Metanephros (tissue), 2 donors: ENCODE data around the gene GCN1. TPM values are rescaled to one million over a fixed set of nuclear protein-coding genes. Genes with fewer than 3 reads are reported as not detected.

Source experiments
- small RNA-seq: library from RNA; depleted of rRNA; stranded (forward); fragments of <200 nt; gene quantifications from one replicate; pipeline ENCODE3, GENCODE V24; 2014; ENCODE audit warnings: low replicate concordance
- total RNA-seq: library from RNA; depleted of rRNA; stranded (reverse); fragments of >200 nt; gene quantifications from one replicate; pipeline ENCODE4 v1.2.3, GENCODE V29; 2014

The GCN1 gene
- total RNA-seq, result 101 TPM

GRCh38 chr12:120194534-120195395 is at the start of gene GCN1:
Gene GCN1 (minus strand): TSS chr12:120194715. CDS start chr12:120194697, 18 bp downstream.

GRCh38 chr12:120116441-120116791 is 78.1 kb downstream of the GCN1 start, which contains the start of gene RAB35:
Gene RAB35 (minus strand): TSS chr12:120116753. CDS start chr12:120116650, 103 bp downstream.

Small RNA genes within 50 kb of the gene (small RNA-seq; reads per million reads assigned to genes)
- not detected for gene MIR4498

Other genes starting within 250 kb of the GCN1 start
- gene BICDL1, start 205.5 kb downstream of the GCN1 start, total RNA-seq, result 35.6 TPM
- gene RAB35, start 78.0 kb downstream of the GCN1 start, total RNA-seq, result 18.2 TPM
- 2,111 TPM for gene RPLP0, start 6.4 kb upstream of the GCN1 start, total RNA-seq
- 62.1 TPM for gene PXN, start 71.0 kb upstream of the GCN1 start, total RNA-seq
- gene RNU4-2, start 97.2 kb upstream of the GCN1 start, total RNA-seq, result under 0.01 TPM
- under 0.01 TPM for gene RNU4-1, start 98.5 kb upstream of the GCN1 start, total RNA-seq
- gene SIRT4, start 107.6 kb upstream of the GCN1 start, total RNA-seq, result 6.3 TPM
- not detected for gene PLA2G1B, start 133.1 kb upstream of the GCN1 start, total RNA-seq
- 4.8 TPM for gene MSI1, start 174.4 kb upstream of the GCN1 start, total RNA-seq
- gene COX6A1, start 243.4 kb upstream of the GCN1 start, total RNA-seq, result 257 TPM